HG03469 (cell line): ENCODE data around the gene ABCG4.
"Not testable (repeated sequence)": the region's sequence is repeated elsewhere in the genome, so short reads cannot be mapped to it uniquely, and the experiment has no call there.

Experiments
- ATAC-seq: cut with Tn5 transposase; IDR thresholded peaks from one replicate; pipeline ENCODE4 v1.9.1; 2021; ENCODE audit warnings: mild to moderate bottlenecking, moderate library complexity, moderate number of reproducible peaks; ENCODE audit not compliant: unreplicated experiment

ABCG4 gene

GRCh38 chr11:119149018-119149785, at the start of gene ABCG4:
Gene ABCG4, plus strand, starts transcription at chr11:119149052. Its CDS starts 914 bp downstream, at chr11:119149966.
- no peak for ATAC-seq

GRCh38 chr11:119099711-119100110, 49.1 kb upstream of the ABCG4 start:
- ATAC-seq = no peak

- no peak for ATAC-seq
These were observed 48.4 kb upstream of the ABCG4 start for GRCh38 chr11:119100246-119100970.

GRCh38 chr11:119100994-119101758, 47.7 kb upstream of the ABCG4 start:
- ATAC-seq = no peak

- ATAC-seq = peak; percentile 39
These were observed 47.0 kb upstream of the ABCG4 start, which contains the start of gene DPAGT1 for GRCh38 chr11:119101759-119102423. Gene DPAGT1, minus strand, starts transcription at chr11:119101853. Its CDS starts 198 bp downstream, at chr11:119101655.

- ATAC-seq = not testable (repeated sequence)
These were observed 45.6 kb upstream of the ABCG4 start for GRCh38 chr11:119103161-119103664.

GRCh38 chr11:119103793-119104192, 45.1 kb upstream of the ABCG4 start:
- ATAC-seq = no peak

GRCh38 chr11:119106564-119107537, 42.0 kb upstream of the ABCG4 start, which contains the start of gene C2CD2L:
Gene C2CD2L, plus strand, starts transcription at chr11:119107344. Its CDS starts 398 bp downstream, at chr11:119107742.
- ATAC-seq = peak; percentile 47

GRCh38 chr11:119107538-119108145, 41.2 kb upstream of the ABCG4 start:
- peak; percentile 3 for ATAC-seq

GRCh38 chr11:119108146-119108856, 40.6 kb upstream of the ABCG4 start:
- ATAC-seq = no peak

- no peak for ATAC-seq
These were observed 40.0 kb upstream of the ABCG4 start for GRCh38 chr11:119108857-119109221.

GRCh38 chr11:119109843-119110242, 39.0 kb upstream of the ABCG4 start:
- no peak for ATAC-seq

GRCh38 chr11:119110439-119110838, 38.4 kb upstream of the ABCG4 start:
- ATAC-seq = no peak

- ATAC-seq = no peak
These were observed 37.4 kb upstream of the ABCG4 start for GRCh38 chr11:119111361-119111925.

- no peak for ATAC-seq
These were observed 36.4 kb upstream of the ABCG4 start for GRCh38 chr11:119112314-119113020.

GRCh38 chr11:119113716-119114115, 35.1 kb upstream of the ABCG4 start:
- ATAC-seq = no peak

- no peak for ATAC-seq
These were observed 34.5 kb upstream of the ABCG4 start for GRCh38 chr11:119114351-119114750.
